GM12878 (cell line): ENCODE results near the gene PLGRKT. TPM values are rescaled to one million over a fixed set of nuclear protein-coding genes. Genes with fewer than 3 reads are reported as not detected.
A peak's percentile ranks its signal among the peaks of the same experiment; 100 is the strongest.

Experiments
- BACH1 ChIP-seq: fragments of 450-650 bp; IDR thresholded peaks from 2 replicates; pipeline ENCODE4 v1.6.1; 2017; ENCODE audit warnings: mild to moderate bottlenecking, borderline replicate concordance
- CHD1 ChIP-seq: IDR thresholded peaks from 2 replicates; pipeline ENCODE4 v1.6.1; 2012; ENCODE audit warnings: low read depth, low read length, improper control_type of control experiment
- FOXK2 ChIP-seq: fragments of 450-650 bp; IDR thresholded peaks from 2 replicates; pipeline ENCODE4 v1.6.1; 2017; ENCODE audit warnings: mild to moderate bottlenecking, moderate library complexity
- KDM1A ChIP-seq: fragments of 200-600 bp; sonication (generic); IDR thresholded peaks from 2 replicates; pipeline ENCODE4 v1.6.1; 2016; ENCODE audit warnings: borderline replicate concordance
- NR2F1 ChIP-seq: fragments of 450-650 bp; conservative IDR thresholded peaks from 2 replicates; pipeline ENCODE4 v1.6.1; 2017; ENCODE audit warnings: mild to moderate bottlenecking
- PML ChIP-seq: IDR thresholded peaks from 2 replicates; pipeline ENCODE4 v1.6.1; 2012; ENCODE audit warnings: low read length, inconsistent platforms
- POU2F2 ChIP-seq: IDR thresholded peaks from 3 replicates; pipeline ENCODE4 v1.6.1; 2011; ENCODE audit warnings: low read depth, mild to moderate bottlenecking, low read length, borderline replicate concordance
- SMARCA5 ChIP-seq: fragments of 450-650 bp; IDR thresholded peaks from 2 replicates; pipeline ENCODE4 v1.6.1; 2017; ENCODE audit warnings: mild to moderate bottlenecking
- SMC3 ChIP-seq: IDR thresholded peaks from 2 replicates; pipeline ENCODE4 v1.6.1; 2011; ENCODE audit warnings: low read length, improper control_type of control experiment, borderline replicate concordance
- SP1 ChIP-seq: IDR thresholded peaks from one replicate; pipeline ENCODE4 v1.6.1; 2011; ENCODE audit warnings: low read depth, low read length
- ZNF207 ChIP-seq: fragments of 450-650 bp; IDR thresholded peaks from 2 replicates; pipeline ENCODE4 v1.6.1; 2014; ENCODE audit warnings: antibody characterized with exemption, mild to moderate bottlenecking, borderline replicate concordance
- ZNF384 ChIP-seq: IDR thresholded peaks from 2 replicates; pipeline ENCODE4 v1.6.1; 2012; ENCODE audit warnings: low read depth, mild to moderate bottlenecking, low read length, improper control_type of control experiment, borderline replicate concordance
- polyA plus RNA-seq, 11 experiments: library from polyadenylated mRNA; depleted of rRNA in 4 of 11; unstranded in 6 of 11; stranded (reverse) in 5 of 11; fragments of >200 nt; fragmentation: Nextera tagmentation in 4 of 11; fragmentation: Illumina TruSeq in 1 of 11; extraction: Ambion mirVana in 4 of 11; extraction: Trizol in 1 of 11; gene quantifications; 1 replicate in 1 of 11; 2 replicates in 10 of 11; pipeline versions ENCODE4 v1.2.1 to v1.2.3, GENCODE V29; 2011 to 2016; ENCODE audit warnings: inconsistent platforms in 2 of 11, missing spikeins in 2 of 11, low read depth in 1 of 11
- total RNA-seq, 4 experiments: library from RNA; depleted of rRNA in 3 of 4; stranded (reverse); fragments of >200 nt in 3 of 4; fragmentation: Illumina TruSeq in 1 of 4; extraction: Trizol in 1 of 4; gene quantifications; 2 replicates each; pipeline versions ENCODE4 v1.2.1 to v1.2.3, GENCODE V29; 2013 to 2021
- TF ChIP-seq, protein P1 (sequence below): fragments of 450-650 bp; IDR thresholded peaks from 2 replicates; pipeline ENCODE4 v1.6.1; 2017; ENCODE audit warnings: low read depth, mild to moderate bottlenecking, moderate library complexity
- TF ChIP-seq, protein P2 (sequence below): IDR thresholded peaks from 2 replicates; pipeline ENCODE4 v1.6.1; 2012; ENCODE audit warnings: low read depth, low read length, improper control_type of control experiment
- TF ChIP-seq, protein P3 (sequence below): fragments of 450-650 bp; formaldehyde crosslinking; IDR thresholded peaks from 2 replicates; pipeline ENCODE4 v1.4.0; 2022; ENCODE audit warnings: mild to moderate bottlenecking, moderate library complexity
- TF ChIP-seq, protein P4 (sequence below): IDR thresholded peaks from 2 replicates; pipeline ENCODE4 v1.6.1; 2012; ENCODE audit warnings: mild to moderate bottlenecking, low read depth, low read length
- TF ChIP-seq, protein P5 (sequence below): fragments of 450-650 bp; IDR thresholded peaks from 2 replicates; pipeline ENCODE4 v1.6.1; 2016; ENCODE audit warnings: mild to moderate bottlenecking
- TF ChIP-seq, protein P6 (sequence below): fragments of 450-650 bp; IDR thresholded peaks from 2 replicates; pipeline ENCODE4 v1.6.1; 2014; ENCODE audit warnings: mild to moderate bottlenecking

The PLGRKT gene
- total and polyA plus RNA-seq, 10 of the 15 experiments (the other 5 are each of a cell fraction or from before 2014, with no cell fraction given): 25.2 to 72.3 (median 38.4) TPM

DNA sequence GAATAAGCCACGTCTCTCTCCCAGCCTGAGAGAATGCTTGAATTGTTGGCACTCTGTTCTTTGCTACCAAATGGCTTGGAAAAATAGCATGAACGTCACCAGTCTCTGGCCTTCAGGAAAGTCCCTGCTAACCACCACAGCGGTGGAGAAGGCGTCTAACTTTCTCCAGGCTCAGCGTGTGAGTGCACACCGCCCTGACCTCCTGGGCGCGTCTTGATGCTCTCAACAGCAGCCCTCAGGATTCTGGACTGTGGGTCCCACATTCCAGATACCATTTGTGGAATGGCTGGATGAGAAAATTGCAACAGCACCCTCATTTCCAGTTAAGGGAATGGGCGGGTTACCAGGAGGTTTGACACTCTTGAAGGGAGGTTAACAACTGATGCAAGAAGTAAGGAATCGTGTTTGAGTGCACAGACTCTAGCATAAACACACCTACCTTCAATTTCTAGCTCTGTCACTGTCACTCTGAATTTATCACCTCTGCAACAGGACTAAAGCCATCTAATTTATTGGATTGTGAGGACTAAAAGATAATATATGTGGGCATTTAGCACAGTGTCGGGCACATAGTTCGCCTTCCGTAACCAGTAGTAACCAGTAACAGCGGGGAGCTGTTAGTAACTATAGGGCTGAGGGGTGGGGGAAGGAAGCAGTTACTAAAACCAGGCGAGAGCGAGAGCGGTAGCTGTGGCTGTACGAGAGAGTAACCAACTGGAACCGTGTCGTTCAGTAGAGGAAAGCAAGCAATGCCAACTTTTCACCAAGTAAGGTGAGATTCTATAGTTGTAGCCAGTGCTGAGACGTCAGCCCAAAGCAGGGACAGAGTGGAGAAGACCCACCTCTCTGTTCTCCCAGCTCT, 807 bp upstream of the PLGRKT start (continued):
- TF ChIP-seq, protein P1, sequence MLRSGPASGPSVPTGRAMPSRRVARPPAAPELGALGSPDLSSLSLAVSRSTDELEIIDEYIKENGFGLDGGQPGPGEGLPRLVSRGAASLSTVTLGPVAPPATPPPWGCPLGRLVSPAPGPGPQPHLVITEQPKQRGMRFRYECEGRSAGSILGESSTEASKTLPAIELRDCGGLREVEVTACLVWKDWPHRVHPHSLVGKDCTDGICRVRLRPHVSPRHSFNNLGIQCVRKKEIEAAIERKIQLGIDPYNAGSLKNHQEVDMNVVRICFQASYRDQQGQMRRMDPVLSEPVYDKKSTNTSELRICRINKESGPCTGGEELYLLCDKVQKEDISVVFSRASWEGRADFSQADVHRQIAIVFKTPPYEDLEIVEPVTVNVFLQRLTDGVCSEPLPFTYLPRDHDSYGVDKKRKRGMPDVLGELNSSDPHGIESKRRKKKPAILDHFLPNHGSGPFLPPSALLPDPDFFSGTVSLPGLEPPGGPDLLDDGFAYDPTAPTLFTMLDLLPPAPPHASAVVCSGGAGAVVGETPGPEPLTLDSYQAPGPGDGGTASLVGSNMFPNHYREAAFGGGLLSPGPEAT: peak; percentile 46; the same call in 1 of the 2 replicates
- TF ChIP-seq SMC3 (peak; percentile 40; the same call in 1 of the 2 replicates), ZNF384 (no peak), BACH1 (no peak), FOXK2 (no peak), ZNF207 (no peak; the same call in 1 of the 2 replicates), SP1 (peak; percentile 79), POU2F2 (peak; percentile 55; the same call in 1 of the 3 replicates), NR2F1 (0 out of 2 replicates have a peak, but pooled peaks have one; percentile 12), CHD1 (no peak), PML (no peak), SMARCA5 (peak; percentile 80), KDM1A (no peak)
- TF ChIP-seq, protein P2, sequence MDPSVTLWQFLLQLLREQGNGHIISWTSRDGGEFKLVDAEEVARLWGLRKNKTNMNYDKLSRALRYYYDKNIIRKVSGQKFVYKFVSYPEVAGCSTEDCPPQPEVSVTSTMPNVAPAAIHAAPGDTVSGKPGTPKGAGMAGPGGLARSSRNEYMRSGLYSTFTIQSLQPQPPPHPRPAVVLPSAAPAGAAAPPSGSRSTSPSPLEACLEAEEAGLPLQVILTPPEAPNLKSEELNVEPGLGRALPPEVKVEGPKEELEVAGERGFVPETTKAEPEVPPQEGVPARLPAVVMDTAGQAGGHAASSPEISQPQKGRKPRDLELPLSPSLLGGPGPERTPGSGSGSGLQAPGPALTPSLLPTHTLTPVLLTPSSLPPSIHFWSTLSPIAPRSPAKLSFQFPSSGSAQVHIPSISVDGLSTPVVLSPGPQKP: no peak
- TF ChIP-seq, protein P3, sequence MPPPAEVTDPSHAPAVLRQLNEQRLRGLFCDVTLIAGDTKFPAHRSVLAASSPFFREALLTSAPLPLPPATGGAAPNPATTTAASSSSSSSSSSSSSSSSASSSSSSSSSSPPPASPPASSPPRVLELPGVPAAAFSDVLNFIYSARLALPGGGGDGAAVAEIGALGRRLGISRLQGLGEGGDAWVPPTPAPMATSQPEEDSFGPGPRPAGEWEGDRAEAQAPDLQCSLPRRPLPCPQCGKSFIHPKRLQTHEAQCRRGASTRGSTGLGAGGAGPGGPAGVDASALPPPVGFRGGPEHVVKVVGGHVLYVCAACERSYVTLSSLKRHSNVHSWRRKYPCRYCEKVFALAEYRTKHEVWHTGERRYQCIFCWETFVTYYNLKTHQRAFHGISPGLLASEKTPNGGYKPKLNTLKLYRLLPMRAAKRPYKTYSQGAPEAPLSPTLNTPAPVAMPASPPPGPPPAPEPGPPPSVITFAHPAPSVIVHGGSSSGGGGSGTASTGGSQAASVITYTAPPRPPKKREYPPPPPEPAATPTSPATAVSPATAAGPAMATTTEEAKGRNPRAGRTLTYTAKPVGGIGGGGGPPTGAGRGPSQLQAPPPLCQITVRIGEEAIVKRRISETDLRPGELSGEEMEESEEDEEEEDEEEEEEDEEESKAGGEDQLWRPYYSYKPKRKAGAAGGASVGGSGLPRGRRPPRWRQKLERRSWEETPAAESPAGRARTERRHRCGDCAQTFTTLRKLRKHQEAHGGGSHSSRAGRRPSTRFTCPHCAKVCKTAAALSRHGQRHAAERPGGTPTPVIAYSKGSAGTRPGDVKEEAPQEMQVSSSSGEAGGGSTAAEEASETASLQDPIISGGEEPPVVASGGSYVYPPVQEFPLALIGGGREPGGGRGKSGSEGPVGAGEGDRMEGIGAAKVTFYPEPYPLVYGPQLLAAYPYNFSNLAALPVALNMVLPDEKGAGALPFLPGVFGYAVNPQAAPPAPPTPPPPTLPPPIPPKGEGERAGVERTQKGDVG: no peak
- TF ChIP-seq, protein P4, sequence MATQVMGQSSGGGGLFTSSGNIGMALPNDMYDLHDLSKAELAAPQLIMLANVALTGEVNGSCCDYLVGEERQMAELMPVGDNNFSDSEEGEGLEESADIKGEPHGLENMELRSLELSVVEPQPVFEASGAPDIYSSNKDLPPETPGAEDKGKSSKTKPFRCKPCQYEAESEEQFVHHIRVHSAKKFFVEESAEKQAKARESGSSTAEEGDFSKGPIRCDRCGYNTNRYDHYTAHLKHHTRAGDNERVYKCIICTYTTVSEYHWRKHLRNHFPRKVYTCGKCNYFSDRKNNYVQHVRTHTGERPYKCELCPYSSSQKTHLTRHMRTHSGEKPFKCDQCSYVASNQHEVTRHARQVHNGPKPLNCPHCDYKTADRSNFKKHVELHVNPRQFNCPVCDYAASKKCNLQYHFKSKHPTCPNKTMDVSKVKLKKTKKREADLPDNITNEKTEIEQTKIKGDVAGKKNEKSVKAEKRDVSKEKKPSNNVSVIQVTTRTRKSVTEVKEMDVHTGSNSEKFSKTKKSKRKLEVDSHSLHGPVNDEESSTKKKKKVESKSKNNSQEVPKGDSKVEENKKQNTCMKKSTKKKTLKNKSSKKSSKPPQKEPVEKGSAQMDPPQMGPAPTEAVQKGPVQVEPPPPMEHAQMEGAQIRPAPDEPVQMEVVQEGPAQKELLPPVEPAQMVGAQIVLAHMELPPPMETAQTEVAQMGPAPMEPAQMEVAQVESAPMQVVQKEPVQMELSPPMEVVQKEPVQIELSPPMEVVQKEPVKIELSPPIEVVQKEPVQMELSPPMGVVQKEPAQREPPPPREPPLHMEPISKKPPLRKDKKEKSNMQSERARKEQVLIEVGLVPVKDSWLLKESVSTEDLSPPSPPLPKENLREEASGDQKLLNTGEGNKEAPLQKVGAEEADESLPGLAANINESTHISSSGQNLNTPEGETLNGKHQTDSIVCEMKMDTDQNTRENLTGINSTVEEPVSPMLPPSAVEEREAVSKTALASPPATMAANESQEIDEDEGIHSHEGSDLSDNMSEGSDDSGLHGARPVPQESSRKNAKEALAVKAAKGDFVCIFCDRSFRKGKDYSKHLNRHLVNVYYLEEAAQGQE: no peak
- TF ChIP-seq, protein P5, sequence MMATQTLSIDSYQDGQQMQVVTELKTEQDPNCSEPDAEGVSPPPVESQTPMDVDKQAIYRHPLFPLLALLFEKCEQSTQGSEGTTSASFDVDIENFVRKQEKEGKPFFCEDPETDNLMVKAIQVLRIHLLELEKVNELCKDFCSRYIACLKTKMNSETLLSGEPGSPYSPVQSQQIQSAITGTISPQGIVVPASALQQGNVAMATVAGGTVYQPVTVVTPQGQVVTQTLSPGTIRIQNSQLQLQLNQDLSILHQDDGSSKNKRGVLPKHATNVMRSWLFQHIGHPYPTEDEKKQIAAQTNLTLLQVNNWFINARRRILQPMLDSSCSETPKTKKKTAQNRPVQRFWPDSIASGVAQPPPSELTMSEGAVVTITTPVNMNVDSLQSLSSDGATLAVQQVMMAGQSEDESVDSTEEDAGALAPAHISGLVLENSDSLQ: peak; percentile 53
- TF ChIP-seq, protein P6, sequence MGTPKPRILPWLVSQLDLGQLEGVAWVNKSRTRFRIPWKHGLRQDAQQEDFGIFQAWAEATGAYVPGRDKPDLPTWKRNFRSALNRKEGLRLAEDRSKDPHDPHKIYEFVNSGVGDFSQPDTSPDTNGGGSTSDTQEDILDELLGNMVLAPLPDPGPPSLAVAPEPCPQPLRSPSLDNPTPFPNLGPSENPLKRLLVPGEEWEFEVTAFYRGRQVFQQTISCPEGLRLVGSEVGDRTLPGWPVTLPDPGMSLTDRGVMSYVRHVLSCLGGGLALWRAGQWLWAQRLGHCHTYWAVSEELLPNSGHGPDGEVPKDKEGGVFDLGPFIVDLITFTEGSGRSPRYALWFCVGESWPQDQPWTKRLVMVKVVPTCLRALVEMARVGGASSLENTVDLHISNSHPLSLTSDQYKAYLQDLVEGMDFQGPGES: no peak
